GM21447 (cell line): ENCODE results near the gene OSCP1.

Experiments used
- ATAC-seq: cut with Tn5 transposase; IDR thresholded peaks from one replicate; pipeline ENCODE4 v1.9.1; 2021; ENCODE audit not compliant: unreplicated experiment

The OSCP1 gene

GRCh38 chr1:36386265-36387140 lies 63.7 kb downstream of the OSCP1 start:
- peak; percentile 54 for ATAC-seq

- peak; percentile 80 for ATAC-seq
Measured at GRCh38 chr1:36385410-36386264, 64.6 kb downstream of the OSCP1 start, which contains the start of gene STK40. TSS of gene STK40 (minus strand) at chr1:36385924. CDS start at chr1:36361332, 24,592 bp downstream.

GRCh38 chr1:36384542-36385409 lies 65.5 kb downstream of the OSCP1 start:
- no peak for ATAC-seq

GRCh38 chr1:36383240-36383639 lies 67.0 kb downstream of the OSCP1 start:
- no peak for ATAC-seq

GRCh38 chr1:36382669-36383068 lies 67.6 kb downstream of the OSCP1 start:
- ATAC-seq: no peak

- ATAC-seq: no peak
Measured at GRCh38 chr1:36382231-36382630, 68.0 kb downstream of the OSCP1 start.

- ATAC-seq: no peak
Measured at GRCh38 chr1:36381405-36381804, 68.8 kb downstream of the OSCP1 start.

GRCh38 chr1:36380782-36381181 lies 69.5 kb downstream of the OSCP1 start:
- ATAC-seq: no peak

- ATAC-seq: no peak
Measured at GRCh38 chr1:36380143-36380619, 70.1 kb downstream of the OSCP1 start.

- no peak for ATAC-seq
Measured at GRCh38 chr1:36377791-36378492, 72.3 kb downstream of the OSCP1 start.

GRCh38 chr1:36372617-36373016 lies 77.6 kb downstream of the OSCP1 start:
- ATAC-seq: no peak

GRCh38 chr1:36369061-36369861 lies 81.0 kb downstream of the OSCP1 start:
- no peak for ATAC-seq
